Fibroblast of peridontal ligament (primary cell): ENCODE measurements around the gene DAG1.

ENCODE experiments used
- DNase-seq: peaks from one replicate; pipeline ENCODE4 v3.0.0-alpha.2; 2010; ENCODE audit errors: extremely low read depth

The DAG1 gene

DNA sequence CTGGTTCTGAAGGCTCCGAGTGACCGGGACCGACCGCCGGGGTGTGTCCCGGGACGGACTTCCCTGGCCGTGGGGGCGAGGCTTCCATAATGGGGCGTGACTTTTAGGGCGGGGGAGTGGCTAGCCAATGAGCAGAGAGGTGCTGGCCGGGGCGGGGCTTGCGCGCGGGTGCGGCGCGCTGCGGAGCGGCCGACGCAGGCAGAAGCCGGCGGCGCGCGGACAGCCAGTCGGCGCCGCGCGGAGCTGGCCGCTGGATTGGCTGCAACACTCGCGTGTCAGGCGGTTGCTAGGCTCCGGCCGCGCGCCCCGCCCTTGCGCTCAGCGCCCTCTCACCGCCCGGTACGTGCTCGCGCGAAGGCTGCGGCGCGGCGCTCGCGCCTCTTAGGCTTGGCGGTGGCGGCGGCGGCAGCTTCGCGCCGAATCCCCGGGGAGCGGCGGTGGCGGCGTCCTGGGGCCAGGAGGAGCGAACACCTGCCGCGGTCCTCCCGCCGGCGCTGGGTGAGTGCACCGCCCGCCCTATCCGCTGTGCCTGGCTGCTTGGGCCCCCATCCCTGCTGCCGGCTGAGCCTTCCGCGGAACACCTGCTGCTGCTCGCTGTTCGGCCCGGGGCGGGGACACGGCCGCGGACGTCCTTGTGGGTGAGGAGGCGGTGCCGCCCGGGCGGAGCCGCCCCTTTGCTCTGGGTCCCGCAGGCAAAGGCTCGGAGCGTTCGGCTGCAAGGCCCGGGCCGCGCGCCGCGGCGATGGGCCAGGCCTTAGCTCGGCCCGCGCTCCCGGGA lies at the start of gene DAG1:
Gene DAG1, plus strand, starts transcription at position 332 of the 778 bp plus-strand sequence. CDS start 40,268 bp downstream, outside the sequence.
- peak; percentile 89 for DNase-seq

GRCh38 chr3:49421890-49422378 lies 48.1 kb upstream of the DAG1 start:
- DNase-seq = no peak

DNA sequence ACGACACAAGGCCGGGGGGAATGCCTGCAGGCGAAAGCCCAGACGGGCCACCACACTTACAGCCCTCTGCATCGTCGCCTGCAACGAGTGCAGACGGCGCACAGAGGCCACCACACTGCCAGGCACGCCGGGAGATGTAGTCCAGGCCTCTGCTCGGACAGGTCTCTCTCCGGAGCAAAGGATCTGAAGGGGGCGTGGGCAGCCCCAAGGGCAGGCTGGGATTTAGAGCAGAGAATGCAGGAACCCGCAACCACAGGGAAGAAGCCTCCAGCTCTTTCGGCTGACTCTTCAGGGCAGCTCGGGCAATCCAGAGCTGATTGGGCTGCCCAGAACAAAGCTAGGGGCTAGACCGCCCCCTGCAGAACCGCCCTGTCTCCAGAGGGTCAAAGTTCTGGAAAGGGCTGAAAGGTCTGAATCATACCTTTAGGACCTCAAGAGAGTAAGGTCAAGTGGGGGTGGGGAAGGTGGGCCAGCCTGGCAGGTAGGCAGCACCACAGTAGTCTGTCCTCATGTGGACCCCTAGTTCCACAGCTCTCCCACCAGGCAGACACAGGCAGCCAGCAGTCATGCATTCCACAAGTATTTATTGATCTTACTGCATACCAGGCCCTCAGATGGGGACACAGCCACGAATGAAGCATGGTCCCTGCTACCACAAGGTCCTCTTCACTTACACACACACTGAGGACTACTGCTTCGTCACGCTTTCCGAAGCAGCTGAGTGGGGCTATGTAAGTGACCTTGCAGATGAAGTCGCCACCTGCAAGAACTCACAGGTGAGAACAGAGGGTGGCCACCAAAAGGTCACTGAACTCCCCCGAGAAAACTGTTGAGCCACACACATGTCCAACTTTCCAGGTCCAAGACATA lies 47.5 kb upstream of the DAG1 start, which contains the start of gene AMT:
Gene AMT, minus strand, starts transcription at position 95 of the 870 bp plus-strand sequence. Its CDS starts 23 bp downstream, at position 72.
- DNase-seq = no peak

GRCh38 chr3:49424816-49425215 lies 45.3 kb upstream of the DAG1 start:
- no peak for DNase-seq

GRCh38 chr3:49427586-49427985 lies 42.5 kb upstream of the DAG1 start:
- no peak for DNase-seq

- no peak for DNase-seq
These were observed 41.4 kb upstream of the DAG1 start for GRCh38 chr3:49428752-49429080.

- no peak for DNase-seq
These were observed 35.3 kb upstream of the DAG1 start for GRCh38 chr3:49434731-49435130.

- DNase-seq = no peak
These were observed 24.7 kb upstream of the DAG1 start for GRCh38 chr3:49445391-49445790.

- no peak for DNase-seq
These were observed 16.4 kb upstream of the DAG1 start for GRCh38 chr3:49453621-49454020.

- no peak for DNase-seq
These were observed 15.6 kb upstream of the DAG1 start for GRCh38 chr3:49454458-49454857.

- no peak for DNase-seq
These were observed 15.0 kb upstream of the DAG1 start for GRCh38 chr3:49454898-49455681.

DNA sequence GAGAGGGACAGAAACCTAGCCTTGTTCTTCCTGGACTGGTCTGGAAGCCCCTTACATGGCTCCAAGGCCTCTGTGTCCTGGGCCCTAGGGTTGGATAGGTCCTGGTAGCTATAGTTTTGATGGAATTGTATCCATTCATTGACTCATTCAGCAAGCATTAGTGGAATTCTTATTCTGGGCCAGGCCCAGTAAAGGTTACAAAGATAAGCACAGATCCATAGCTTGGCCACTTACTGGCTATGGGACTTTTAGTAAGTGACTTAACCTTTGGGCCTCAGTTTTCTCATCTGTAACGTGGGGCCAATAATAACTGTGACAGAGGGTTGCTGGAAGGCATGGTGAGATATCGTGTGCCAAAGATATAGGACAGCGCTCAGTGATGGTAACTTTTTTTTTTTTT lies 13.6 kb upstream of the DAG1 start:
- DNase-seq = no peak

DNA sequence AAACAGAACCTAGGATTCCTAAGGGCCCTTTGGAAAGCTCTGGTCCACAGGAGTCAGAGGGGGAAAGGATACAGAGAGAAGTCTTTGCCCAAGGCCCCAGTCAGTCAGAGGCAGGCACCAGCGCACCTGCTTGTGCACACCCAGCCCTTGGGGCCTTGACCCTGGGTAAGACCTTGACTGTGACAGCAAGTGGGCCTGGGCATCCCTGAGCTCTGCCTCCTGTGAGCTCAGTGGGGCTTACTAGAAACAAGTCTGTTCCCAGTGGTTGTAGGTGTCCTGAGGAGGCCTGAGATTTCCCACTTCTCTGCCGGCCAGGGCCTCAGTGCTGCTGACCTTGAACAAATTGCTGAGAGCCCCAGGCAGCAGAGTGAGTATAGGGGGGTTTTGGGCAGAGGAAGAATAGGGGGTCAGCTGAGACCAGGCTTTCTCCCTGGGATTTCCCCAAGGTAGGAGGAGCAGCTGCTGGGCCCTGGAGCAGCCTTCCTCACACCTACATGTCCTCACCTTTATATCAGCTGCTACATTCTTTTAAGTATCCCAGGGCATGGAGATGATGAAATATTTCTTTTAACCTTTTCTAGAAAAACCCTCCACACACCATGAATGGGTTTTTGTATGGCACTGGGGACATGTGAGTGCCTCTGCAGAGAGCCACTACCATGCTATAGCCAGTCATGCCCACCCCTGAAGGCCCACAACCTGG lies 9.7 kb upstream of the DAG1 start:
- DNase-seq = no peak

DNA sequence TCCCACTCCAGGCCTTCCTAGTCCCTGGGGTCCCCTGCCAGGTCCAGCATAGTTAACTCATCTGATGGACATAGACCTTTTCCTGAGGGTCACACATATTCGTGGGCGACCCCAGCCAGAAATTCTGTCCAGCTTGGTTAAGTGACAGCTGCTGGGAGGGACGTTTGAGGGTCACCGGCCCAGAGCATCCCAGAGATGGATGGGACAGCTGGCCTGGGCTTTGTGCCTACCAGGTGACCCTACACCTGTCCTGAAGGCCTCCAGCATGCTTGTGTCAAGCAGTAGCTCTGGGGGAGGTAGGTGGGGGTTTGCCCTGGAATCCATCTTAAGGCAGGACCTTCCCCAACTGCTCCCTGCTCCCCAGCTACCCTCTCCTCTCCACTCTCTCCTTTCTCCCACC lies 9.1 kb upstream of the DAG1 start:
- no peak for DNase-seq

GRCh38 chr3:49461443-49462171 lies 8.5 kb upstream of the DAG1 start:
- peak; percentile 28 for DNase-seq

DNA sequence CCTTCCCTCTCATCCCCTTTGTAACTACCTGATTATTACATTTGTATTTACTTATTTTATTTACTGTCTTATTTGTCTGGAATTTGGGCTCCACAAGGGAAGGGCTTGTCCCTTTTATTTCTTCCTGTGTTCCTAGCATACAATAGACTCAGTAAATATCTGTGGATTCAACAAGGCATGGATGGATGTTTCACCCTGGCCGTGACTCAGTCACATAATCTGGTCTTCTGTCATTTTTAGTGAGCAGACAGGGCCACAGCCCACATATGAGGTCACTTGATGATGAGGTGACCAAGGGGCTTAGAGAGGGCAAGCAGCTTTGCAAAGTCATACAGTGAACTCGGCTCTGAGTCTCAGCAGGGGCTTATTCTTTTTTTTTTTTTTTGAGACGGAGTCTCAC lies 7.8 kb upstream of the DAG1 start:
- DNase-seq = peak; percentile 11

DNA sequence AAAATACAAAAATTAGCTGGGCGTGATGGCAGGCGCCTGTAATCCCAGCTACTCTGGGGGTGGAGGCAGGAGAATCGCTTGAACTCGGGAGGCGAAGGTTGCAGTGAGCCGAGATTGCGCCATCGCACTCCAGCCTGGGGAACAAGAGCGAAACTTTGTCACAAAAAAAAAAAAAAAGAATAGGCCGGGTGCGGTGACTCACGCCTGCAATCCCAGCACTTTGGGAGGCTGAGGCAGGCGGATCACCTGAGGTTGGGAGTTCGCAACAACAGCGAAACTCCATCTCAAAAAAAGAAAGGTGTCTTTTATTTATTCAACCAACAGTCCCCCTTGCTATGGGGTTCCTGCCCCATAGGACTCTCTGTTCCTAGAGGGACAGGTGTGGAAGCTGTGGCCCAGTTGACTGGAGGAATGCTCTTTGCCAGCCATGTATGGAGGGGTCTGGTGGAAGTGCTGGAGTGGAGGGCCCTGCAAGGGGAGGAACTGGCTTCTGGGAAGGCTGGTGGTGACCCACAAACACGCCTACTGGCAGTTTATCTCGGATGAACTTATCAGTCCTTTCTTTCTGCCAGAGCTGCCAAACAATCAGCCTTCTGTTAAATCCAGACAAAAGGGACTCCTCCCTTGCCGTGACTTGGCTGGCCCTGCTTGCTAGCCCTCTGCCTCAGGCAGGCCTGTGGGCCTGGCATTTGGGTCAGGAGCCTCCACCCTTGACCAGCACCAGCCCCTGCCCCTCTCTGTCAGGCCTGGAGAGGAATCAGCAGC lies 4.6 kb upstream of the DAG1 start:
- no peak for DNase-seq

- DNase-seq = no peak
These were observed 4.0 kb upstream of the DAG1 start for GRCh38 chr3:49466085-49466484.

- peak; percentile 69 for DNase-seq
These were observed 781 bp upstream of the DAG1 start for GRCh38 chr3:49469037-49469935.
